Ovary (tissue), 3 donors: ENCODE data around the gene GRWD1.

Source experiments
- EP300 ChIP-seq: sonication (generic); formaldehyde crosslinking; IDR thresholded peaks from one replicate; pipeline ENCODE4 v1.6.1; 2017; ENCODE audit warnings: antibody characterized with exemption
- POLR2A ChIP-seq: fragments of 450-650 bp; IDR thresholded peaks from one replicate; pipeline ENCODE4 v1.6.1; 2017; ENCODE audit warnings: antibody characterized with exemption, mild to moderate bottlenecking, moderate library complexity
- TF ChIP-seq, protein P1 (sequence below), 3 donors: fragments of 450-650 bp in 2 of 3; fragments of 200-600 bp in 1 of 3; IDR thresholded peaks; one replicate each; pipeline versions ENCODE4 v1.5.1 to v1.8.0; 2016 to 2022; ENCODE audit warnings: antibody characterized with exemption in 3 of 3, mild to moderate bottlenecking in 1 of 3
- donor health status: DM: no; HTN: no; CAD: no.

- TF ChIP-seq, protein P1, sequence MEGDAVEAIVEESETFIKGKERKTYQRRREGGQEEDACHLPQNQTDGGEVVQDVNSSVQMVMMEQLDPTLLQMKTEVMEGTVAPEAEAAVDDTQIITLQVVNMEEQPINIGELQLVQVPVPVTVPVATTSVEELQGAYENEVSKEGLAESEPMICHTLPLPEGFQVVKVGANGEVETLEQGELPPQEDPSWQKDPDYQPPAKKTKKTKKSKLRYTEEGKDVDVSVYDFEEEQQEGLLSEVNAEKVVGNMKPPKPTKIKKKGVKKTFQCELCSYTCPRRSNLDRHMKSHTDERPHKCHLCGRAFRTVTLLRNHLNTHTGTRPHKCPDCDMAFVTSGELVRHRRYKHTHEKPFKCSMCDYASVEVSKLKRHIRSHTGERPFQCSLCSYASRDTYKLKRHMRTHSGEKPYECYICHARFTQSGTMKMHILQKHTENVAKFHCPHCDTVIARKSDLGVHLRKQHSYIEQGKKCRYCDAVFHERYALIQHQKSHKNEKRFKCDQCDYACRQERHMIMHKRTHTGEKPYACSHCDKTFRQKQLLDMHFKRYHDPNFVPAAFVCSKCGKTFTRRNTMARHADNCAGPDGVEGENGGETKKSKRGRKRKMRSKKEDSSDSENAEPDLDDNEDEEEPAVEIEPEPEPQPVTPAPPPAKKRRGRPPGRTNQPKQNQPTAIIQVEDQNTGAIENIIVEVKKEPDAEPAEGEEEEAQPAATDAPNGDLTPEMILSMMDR (IDR thresholded peaks at IDR 0.05) = no peak
- TF ChIP-seq POLR2A (no peak), EP300 (no peak)
Measured at GRCh38 chr19:48397263-48398101, 48.3 kb upstream of the GRWD1 start.
